Right kidney (tissue), 1 donor: ENCODE results near the gene SETBP1.

Experiments
- DNase-seq: peaks from one replicate; pipeline ENCODE4 v3.0.0-alpha.2; 2016

SETBP1 gene

DNA sequence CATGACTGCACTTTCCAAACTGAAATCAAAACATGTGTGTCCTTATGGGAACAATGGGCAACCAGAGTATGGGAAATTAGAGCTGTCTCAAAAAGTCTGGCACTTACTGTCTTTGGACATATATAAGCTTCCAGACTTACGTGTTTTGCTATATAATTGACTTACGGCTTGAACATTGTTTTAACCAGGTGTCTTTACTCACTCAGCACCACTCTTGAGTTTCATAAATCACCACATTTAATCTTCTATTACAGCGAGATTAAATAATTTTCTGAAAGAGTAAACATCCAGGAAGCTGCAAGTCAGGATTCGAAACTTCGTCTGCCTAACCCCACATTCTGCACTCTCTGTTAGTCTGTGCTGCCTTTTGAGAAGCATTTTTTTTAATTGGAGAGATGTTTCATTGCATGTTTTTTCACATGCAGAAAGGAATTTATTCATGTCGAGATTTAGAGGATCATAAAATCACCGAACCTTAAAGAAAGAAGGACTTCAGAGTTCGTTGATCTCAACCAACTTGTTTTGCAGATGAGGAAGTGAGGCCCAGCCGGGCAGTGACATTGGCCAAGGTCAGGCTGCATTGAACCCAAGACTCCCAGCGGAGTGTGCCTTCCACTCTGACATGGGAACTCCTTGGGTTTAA lies 137.3 kb downstream of the SETBP1 start:
- DNase-seq = peak; percentile 65

DNA sequence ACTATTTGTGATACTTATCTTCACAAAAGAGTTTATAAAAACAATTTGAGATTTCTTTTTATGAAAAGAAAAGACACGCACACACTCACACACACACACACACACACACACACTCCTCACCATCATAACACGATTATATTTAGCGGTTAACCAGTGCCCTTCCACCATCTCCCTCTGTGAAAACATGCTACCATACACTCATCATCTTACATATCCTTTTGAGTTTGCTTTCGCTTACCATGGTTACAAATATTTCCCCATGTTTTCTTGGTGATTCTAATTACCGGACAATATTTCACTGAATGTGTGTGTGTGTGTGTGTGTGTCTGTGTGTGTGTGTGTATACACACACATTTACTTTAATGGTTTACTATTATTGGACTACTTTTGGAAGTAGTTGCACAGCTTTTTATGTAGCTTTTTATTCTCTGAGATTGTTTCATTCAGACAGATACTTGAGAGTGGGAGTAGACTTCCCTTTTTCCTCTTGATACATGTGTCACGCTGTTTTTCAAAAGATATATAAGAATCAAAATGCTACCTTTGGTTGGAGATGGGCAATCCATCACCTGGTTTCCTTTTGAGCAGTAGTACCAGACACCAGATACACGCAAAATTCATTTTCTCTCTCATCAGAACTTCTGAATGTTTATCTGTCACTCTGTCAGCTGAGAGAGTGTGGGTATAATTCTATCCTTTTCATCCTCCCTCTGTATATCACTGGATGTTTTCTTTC lies 138.1 kb downstream of the SETBP1 start:
- no peak for DNase-seq

GRCh38 chr18:44819944-44820510 lies 139.3 kb downstream of the SETBP1 start:
- DNase-seq = no peak

- no peak for DNase-seq
Observed at GRCh38 chr18:44821924-44822323, 141.2 kb downstream of the SETBP1 start.

DNA sequence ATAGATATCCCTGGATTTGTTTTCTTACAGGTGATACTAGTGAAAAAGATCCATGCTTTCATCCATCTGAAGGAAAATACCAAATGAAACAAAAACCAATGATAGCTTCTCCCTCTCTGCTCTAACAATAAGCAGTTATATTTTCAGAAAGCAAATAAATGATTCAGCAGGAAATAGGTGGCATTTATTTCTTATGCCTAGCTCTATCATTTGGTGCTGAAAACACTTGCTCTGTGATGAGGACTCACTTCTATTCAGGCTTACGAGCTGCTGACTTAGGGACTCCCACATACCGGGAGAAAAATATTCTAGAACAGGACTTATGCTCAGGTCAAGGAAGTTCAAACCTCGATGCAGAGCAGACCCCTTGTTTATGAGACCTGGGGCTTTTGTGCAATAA lies 142.6 kb downstream of the SETBP1 start:
- no peak for DNase-seq

DNA sequence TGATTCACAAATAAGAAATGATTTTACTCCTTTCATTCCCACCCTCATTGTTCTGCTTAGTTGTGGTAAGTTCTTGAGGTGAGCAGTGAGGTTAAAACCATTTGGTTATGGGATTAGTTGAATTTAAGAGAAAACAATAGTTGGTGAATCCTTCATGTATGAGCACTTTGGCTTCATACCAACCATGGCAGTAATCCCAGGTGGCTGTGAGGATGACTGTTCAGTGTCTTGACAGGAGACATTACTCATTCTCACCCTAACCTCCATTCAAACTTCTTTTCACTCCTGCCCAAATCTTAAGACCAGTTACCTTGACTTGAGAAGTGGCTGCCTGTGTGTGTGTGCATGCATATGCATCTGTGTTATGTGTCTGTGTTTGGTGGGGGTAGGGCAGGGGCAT lies 143.1 kb downstream of the SETBP1 start:
- DNase-seq = no peak

GRCh38 chr18:44824884-44825283 lies 144.2 kb downstream of the SETBP1 start:
- no peak for DNase-seq

- DNase-seq = peak; percentile 64
Observed at GRCh38 chr18:44826418-44827259, 146.0 kb downstream of the SETBP1 start.

DNA sequence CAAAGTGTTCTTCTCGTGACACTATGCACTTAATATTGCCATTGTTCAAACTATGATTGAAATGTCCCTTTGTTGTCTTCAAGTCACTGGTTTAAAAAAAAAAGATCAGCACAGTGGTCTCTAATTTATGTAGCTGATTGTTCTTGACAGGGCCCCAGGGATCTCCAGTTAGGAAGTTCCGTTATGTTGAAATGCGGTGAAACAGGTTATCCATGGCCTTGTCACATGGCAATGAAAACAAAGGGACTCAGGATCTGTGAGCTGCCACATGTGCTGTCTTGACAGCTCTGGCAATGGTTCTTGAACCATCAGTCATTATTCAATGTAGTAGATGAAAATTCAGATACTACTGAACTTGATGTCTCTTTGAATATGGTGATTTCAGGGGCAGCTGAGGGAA lies 147.4 kb downstream of the SETBP1 start:
- no peak for DNase-seq

DNA sequence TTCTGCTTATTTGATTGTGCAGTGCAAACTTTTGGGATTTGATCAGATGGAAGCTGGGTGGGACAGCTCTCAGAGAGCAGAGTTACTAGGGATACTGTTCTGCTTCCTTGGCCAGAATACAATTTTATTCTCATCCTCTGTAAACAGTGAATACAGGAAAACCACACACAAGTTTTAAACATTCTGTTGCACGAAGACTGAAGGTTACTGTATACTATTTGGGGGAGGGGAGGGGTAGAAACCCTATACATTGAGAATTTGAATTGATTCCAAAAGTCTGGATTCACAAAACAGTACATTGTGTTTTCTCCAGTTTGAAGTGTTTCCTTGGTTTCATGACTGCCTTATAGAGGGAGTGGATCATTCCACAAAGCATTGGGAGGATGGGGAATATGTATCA lies 149.9 kb downstream of the SETBP1 start:
- DNase-seq = no peak

DNA sequence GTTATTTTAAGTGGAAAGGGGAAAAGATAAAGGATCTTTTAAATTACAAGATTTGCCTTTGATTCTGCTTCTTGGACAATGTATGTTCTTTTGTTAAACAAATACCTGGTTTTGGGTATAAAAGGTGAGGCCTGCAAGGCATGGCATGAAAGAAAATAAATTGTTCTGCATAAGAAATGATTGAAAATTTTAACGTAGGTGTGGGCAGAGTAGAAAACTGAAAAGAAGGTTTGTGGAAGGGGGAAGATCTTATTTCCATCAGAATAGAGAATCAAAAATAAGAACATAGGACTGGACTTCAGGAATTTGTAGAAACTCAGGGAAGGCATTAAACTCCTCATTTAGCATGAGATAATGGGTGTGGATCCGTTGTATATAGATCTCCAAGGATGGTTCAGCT lies 153.1 kb downstream of the SETBP1 start:
- no peak for DNase-seq

GRCh38 chr18:44834867-44835469 lies 154.3 kb downstream of the SETBP1 start:
- no peak for DNase-seq

DNA sequence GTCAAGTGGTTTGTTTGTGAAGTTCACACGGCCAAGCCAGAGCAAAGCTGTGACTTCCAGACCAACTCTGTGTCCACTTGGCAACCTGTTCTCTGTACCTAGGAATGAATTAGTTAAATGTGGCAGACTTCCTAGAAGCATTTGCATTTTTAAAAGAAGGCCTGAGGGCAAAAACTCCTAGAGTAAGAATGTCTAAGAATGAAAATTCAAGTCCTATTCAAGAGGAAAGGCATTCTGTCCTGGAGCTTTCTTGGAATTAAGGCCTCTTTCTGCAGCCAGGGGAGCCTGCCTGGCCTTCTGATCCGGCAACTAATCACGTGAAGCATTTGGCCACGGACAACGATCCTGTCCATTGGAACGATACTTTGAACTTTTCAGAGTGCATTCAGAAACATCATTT lies 155.0 kb downstream of the SETBP1 start:
- no peak for DNase-seq

DNA sequence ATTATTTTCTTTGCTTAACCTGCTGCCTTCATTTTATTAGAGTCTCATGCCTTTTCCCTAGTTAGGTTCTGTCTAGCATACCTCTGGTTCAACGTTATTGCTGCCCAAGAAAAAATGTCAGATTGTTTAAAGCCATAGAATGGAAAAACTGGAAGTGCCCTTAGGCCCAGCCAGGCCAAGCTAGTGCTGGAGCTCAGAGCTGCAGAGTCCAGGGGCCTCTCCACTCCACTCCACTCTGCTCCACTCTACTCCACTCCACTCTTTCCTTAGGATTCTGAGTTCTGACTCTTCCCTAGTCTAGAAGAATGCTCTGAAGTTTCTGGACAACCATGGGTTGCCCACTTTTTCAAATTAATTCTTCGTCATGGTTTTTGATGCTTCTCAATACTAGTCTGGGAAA lies 155.6 kb downstream of the SETBP1 start:
- DNase-seq = no peak

GRCh38 chr18:44837482-44838180 lies 156.9 kb downstream of the SETBP1 start:
- no peak for DNase-seq

- DNase-seq = no peak
Observed at GRCh38 chr18:44838971-44839666, 158.4 kb downstream of the SETBP1 start.

- DNase-seq = no peak
Observed at GRCh38 chr18:44840058-44840790, 159.5 kb downstream of the SETBP1 start.

- DNase-seq = no peak
Observed at GRCh38 chr18:44841221-44841620, 160.5 kb downstream of the SETBP1 start.

- DNase-seq = no peak
Observed at GRCh38 chr18:44841752-44842587, 161.3 kb downstream of the SETBP1 start.
